ENCODE measurements around the gene TSPY4. TPM values are rescaled to one million over a fixed set of nuclear protein-coding genes. Genes with fewer than 3 reads are reported as not detected.

The TSPY4 gene, protein sequence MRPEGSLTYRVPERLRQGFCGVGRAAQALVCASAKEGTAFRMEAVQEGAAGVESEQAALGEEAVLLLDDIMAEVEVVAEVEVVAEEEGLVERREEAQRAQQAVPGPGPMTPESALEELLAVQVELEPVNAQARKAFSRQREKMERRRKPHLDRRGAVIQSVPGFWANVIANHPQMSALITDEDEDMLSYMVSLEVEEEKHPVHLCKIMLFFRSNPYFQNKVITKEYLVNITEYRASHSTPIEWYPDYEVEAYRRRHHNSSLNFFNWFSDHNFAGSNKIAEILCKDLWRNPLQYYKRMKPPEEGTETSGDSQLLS
- not detected in 2 replicates for total RNA-seq

DNA sequence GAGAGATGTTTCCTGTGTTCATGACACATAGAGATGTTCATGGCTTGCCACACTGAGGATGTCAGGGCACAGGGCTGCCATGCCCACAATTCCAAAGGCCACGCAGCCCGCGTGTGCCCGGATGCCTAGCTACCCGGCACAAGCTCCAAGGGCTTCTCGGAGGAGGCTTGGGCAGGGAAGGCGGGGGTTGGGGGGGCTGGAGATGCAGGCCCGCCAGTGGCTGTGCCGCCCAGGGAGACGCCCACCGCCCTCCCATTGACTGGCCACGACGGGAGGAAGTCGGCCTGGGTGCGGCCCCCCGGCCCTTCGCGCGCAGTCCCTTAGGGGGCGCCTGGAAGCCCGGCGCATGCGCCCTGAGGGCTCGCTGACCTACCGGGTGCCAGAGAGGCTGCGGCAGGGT, at the start of gene TSPY4:
Gene TSPY4, plus strand, starts transcription at position 301 of the 400 bp plus-strand sequence. Its CDS starts 46 bp downstream, at position 347.

DNA sequence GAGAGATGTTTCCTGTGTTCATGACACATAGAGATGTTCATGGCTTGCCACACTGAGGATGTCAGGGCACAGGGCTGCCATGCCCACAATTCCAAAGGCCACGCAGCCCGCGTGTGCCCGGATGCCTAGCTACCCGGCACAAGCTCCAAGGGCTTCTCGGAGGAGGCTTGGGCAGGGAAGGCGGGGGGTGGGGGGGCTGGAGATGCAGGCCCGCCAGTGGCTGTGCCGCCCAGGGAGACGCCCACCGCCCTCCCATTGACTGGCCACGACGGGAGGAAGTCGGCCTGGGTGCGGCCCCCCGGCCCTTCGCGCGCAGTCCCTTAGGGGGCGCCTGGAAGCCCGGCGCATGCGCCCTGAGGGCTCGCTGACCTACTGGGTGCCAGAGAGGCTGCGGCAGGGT, 20.2 kb downstream of the TSPY4 start, which contains the start of gene TSPY8:
Gene TSPY8, plus strand, starts transcription at position 301 of the 400 bp plus-strand sequence. Its CDS starts 46 bp downstream, at position 347.

Other genes starting within 250 kb of the TSPY4 start
- not detected in 2 replicates for gene TSPY8, start 20.3 kb downstream of the TSPY4 start, total RNA-seq
- not detected in 2 replicates for gene TSPY3, start 61.0 kb downstream of the TSPY4 start, total RNA-seq
- not detected in 2 replicates for gene TSPY1, start 129.5 kb downstream of the TSPY4 start, total RNA-seq
- not detected in 2 replicates for gene TSPY9, start 149.8 kb downstream of the TSPY4 start, total RNA-seq
- gene TSPY10, start 190.4 kb downstream of the TSPY4 start, total RNA-seq = not detected in 2 replicates

Data from bladder microvascular endothelial cell (primary cell).